HG02840 (cell line): ENCODE results near the gene RXRB.

Experiments used
- ATAC-seq: cut with Tn5 transposase; IDR thresholded peaks from one replicate; pipeline ENCODE4 v1.9.1; 2021; ENCODE audit warnings: mild to moderate bottlenecking, moderate library complexity, moderate number of reproducible peaks; ENCODE audit not compliant: unreplicated experiment, low FRiP score

Gene RXRB

DNA sequence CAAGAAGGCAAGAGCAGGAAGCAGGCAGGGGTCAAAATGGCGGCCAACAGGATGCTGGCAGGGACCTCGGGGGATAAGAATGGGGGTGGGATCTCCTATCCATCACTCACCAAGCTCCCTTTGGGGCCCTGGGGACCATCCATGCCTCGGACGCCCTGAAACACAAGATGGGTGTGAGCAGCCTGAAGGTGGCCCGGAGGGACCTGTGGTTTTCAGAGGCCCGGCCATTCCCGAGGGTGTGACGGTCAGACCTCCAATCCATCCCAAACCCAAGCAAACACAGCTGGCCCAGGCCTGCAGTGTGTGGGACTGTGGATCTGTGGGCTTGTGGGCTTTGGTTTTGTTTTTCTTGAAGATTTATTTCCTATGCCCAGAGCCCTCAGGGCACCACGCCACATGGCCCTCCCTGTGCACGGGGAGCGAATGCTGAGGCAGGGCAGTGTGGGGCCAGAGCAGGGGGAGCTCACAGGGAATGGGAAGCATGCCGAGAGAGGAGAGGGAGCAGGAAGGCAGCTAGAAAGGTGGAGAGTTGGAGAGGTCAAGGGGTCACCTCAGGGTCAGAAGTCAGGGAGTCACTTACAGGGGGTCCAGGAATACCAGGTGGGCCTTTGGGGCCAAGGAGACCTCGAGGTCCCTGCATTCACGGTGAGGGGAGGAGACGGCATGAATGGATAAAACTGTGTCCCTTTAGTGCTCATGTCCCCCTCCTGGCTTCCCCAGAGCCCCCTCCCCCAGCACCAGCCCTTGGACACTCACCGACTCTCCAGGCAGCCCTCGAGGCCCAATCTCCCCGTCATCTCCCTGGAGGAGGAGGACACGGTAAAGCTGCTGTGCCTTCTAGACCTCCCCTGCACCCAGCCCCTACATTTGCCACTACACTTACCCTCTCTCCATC lies 22.7 kb downstream of the RXRB start:
- ATAC-seq, result no peak

DNA sequence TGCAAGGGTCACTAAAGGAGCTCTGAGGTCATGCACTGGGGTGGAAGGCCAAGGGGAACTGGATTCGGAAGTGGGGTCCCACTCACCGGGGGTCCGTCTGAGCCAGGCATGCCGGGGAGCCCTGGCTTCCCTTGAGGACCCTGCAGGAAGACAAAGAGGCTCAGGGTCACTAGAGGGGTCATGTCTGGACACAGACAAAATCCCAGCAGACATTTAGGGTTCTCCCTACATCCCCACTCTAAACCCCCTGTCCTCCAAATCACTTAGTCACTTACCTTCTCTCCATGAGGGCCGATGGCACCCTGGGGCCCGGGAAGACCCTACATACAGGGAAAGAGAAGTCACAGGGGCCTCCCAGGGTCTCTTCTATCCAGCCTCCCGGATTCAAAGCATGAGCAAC lies 23.6 kb downstream of the RXRB start:
- ATAC-seq, result no peak

DNA sequence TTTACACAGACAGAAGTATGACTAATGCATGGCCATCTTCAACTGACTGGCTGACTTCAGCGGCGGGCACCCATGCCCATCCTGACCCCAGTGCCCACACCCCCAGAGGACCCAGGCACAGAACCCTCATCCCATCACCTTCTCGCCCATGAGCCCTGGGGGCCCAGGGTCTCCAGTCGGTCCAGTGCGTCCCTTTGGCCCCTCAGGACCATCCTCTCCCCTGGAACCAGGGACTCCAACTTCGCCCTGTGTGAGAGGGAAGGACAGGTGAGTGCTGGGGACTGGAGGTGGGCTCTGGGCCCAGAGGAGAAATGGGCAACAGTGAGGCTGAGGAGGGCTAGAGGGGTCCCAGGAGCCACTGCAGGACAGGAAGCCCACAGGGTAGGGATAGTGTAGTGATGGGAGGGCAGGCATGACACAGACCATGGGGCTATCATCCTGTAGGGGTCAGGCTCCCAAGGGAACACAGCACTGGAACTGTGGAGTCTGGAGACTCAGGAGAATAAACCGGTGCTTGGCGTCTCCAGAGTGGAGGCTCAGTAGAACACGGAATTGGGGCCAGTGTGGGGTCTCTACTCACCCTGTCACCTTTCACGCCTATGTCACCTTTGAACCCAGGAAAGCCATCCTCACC lies 24.9 kb downstream of the RXRB start:
- ATAC-seq, result no peak

DNA sequence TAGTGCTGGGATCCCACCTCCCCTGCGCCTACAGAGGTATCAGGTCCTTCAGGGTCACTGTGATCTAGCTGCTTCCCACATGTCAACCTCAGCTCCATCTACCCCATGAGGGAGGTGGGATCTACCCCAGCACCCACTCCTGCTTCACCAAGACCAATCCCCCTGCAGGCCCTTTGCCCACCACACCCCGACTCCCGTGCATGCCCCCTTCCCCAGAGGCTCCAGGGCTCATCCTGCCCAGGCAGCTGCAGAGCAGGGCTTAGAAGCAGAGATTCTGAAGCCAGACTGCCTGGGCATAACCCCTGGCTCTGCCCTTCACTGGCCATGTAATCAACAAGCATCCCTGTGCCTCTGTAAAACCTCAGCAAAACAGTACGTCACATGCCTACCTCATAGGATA lies 25.7 kb downstream of the RXRB start:
- no peak for ATAC-seq

DNA sequence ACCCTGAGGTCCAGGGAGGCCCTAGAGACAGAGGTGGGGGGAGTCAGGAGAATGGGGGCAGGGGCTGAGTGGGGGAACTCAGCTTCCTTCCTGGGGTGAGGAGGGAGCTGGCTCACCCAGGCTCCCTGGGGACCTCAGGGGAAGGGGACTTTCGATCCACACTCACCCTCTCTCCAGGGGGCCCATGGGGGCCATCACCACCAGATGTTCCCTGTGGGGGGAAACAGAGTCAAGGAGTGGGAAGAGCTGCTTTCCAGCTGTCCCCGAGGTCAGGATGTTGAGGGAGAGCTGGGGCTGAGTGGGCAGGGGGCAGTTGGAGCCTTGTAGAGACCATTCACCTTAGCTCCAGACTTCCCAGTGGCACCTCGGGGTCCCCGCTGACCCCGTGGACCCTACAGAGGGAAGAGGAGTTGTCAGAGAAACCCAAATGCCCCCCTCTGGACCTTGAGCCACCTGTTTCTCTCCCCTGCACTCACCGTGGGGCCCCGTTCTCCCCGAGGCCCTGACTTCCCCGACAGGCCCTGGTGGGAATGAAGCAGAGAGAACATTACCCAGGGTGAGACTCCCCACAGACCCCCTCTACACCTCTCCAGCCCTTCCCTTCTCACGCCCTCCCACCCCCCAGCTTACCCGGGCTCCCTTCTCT lies 26.8 kb downstream of the RXRB start:
- ATAC-seq, result no peak

DNA sequence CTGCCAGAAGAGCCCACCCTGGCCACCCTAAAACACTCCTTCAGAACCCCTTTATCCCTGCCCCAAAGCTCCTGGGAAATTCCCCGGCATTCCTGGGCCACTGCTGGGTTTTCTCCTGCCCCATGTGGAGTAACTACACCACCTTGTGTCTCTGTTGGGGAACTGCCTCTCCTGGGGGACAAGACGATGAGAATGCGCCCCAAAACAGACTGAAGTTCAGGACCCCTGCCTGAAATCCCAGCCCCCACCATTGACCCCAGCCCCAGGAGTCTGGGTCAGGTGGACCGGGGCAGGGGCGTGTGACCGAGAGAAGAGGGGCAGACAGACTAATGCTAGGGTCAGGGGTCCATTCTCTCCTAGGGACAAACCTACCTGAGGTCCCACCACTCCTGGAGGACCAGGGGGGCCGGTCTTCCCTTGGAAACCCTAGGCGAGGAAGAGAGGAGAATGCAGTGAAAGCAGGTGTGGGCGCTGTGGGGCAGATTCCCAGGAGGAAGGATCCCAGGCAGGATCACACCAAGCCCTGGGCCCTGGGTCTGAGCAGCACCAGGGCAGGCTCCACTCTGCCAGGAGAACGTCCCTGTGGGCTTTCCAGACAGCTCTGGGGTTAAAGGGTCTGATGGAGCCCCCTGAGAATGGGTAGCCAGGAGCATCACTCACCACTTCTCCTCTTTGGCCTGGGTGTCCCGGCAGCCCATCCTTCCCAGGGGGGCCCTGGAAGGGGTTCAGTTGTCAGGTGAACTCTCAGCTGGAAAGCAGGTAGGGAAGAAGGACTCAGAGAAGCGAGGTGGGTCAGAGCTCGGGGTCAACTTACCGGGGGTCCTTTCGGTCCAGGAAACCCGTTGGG lies 27.6 kb downstream of the RXRB start:
- no peak for ATAC-seq

DNA sequence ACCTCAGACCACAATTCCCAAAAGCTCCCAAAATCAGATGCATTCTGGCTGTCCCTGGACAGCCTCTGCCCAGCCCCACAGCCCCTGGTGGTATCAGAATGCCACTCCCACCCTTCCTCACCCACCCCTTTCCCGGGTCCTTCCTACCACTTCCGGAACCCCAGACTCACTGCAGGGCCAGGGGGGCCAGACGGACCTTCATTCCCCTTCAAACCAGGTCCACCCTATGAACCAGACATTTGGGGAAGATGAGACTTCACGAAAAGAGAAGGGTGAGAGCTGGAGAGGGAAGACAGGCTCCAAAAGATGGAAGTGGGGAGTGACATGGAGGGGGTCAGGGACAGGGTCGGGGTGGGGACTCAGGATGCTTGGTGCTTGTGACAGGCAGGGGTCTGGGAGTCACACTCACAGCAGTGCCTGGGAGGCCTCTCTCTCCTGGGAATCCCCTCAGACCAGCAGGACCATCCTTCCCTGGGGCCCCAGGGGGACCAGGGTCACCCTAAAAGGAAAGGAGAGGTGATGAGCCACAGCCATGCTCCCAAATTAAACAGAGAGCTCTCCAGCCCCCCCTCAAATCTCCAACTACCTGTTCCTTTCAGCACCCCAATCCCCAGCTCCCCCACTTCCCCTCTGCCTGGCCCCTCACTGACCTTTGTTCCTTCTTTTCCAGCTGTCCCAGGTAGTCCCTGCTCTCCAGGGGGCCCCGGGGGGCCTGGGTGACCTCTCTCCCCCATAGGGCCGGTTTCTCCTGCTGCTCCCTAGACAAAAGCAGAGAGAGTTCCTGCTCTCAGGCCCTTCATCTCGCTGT lies 28.4 kb downstream of the RXRB start:
- no peak for ATAC-seq

DNA sequence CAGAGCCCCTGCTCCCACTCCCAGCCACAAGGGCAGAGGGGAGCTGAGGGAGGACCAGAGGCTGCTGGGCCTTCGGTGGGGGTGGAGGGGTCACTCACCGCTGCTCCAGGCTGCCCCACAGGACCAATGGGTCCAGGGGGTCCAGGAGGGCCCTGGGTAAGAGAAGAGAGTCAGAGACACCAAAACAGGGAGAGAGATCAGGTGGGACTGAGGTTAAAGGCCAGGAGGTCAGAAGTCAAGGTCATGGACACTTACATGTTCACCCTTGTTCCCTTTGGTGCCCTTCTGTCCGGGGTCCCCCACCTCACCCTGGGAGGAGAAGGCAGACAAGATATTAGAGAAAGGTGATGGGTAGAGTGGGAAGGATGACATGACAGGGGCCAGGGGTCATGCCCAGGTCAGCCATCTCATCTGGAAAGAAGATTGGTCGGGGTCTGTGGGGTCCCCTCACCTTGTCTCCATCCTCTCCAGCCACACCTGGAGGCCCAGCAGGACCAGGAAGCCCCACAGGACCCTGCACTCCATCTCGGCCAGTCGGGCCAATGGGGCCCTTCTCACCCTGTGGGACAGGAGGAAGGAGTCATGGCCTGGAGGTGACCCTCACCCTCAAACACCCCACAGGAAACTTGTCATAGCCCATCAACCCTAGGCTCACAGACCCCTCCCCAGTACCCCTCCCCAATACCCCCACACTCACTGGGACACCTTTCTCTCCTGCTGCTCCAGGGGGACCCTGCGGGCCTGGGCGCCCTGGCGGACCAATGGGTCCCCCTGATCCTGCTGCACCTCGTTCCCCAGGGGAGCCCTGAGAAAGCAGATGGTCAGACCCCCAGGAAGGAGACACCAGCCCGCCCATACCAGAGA lies 29.2 kb downstream of the RXRB start:
- no peak for ATAC-seq

DNA sequence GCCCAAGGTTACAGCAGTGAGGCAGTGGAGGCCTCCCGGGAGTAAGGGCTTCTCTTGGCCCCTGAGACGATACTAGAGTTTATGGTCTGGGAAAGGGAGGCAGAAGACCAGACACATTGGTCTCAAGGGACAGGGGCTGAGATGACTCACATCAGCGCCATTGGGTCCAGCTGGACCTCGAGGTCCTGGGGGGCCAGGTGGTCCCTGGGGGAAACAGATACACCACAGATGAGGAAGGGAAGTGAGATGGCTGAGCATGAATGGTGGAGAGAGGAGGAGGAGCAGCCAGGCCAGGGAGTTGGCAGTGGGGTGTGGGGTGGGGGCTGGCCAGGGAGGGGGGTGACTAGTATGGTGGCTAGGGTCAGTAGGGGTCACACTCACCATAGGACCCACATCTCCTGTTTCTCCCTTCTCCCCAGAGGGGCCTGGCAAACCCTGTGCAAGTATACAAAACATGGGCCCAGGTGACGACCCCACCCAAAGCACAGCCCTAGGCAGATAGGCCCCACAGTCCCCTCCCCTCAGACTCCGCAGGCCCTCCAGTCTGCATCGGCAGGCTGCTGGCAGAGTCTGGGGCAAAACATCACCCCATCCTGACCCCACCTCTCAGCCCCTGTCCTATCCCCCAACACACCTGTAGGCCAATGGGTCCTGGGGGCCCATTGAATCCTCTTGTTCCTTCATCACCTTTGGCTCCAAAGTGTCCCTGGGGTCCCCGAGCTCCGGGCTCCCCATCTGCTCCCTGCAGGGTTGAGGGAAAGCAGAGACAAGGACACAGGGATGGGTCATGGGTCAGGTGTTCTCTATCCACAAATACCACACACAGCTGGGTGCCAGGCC lies 30.1 kb downstream of the RXRB start:
- ATAC-seq, result no peak

DNA sequence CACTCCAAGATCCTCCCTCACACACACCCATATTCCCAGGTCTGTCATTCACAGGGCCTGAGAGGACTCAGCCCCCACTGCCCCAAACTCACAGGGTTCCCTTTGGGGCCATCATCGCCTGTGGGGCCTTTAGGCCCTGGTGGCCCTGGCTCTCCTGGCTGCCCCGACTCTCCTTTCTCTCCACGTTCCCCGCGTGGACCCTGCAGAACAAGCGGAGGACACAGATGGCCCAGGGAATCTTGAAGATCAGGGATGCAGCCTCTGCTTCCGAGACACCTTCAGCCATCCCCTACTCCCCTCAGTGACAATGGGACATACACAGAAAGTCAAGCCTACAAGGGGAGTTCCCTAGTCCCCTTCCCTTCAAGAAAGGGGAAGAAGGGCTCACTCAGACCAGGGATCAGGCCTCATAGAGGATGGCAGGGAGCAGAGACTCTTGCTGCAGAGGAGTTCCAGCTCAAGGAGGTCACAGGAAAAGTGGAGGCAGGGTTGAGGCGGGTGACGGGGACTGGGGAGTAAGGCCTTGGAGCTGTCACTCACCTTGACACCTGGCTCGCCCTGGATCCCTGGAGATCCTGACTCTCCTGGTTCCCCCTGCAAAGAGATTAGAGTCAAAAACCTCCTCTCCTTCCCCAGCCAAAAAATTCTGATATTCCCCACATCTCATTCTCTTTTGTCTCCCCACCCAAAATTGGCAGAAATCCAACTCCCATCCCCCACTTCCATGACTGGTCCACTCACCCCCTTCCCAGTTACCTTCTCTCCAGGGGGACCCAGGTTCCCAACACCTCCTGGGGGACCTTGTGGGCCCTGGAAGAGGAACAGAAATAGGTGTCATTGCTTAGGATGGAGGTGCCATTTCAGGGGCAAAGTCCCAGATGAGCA lies 30.9 kb downstream of the RXRB start:
- ATAC-seq, result no peak

DNA sequence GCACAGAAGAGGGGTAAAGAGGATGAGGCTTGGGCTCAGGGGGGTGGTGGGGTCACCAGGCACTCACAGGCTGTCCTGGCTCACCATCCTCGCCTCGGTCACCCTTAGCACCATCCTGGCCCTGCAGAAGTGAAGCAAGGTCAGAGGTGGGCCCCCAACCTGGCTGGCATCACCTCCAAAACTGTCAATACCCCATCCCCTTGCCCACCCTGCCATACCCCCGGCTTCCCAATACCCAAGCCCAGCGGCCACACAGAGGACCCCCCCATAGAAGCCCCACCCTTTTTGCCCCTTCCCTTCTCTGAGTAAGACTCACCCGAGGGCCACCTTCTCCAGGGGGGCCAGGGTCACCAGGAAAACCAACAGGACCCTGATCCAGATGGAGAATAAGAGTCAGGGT lies 31.8 kb downstream of the RXRB start:
- ATAC-seq, result no peak

DNA sequence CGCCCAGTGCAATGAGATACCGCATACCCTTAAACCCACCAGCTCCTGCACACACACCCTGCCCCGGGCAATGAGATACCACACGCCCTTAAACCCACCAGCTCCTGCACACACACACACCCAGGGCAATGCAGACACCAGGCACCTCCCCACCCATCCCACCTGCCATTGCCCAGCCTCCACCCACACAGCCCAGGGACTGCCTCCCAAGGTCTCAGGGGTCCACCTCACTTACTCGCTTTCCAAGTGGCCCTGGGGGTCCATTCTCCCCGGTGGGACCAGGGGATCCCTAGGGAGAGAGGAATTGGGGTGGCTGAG lies 32.2 kb downstream of the RXRB start:
- no peak for ATAC-seq

DNA sequence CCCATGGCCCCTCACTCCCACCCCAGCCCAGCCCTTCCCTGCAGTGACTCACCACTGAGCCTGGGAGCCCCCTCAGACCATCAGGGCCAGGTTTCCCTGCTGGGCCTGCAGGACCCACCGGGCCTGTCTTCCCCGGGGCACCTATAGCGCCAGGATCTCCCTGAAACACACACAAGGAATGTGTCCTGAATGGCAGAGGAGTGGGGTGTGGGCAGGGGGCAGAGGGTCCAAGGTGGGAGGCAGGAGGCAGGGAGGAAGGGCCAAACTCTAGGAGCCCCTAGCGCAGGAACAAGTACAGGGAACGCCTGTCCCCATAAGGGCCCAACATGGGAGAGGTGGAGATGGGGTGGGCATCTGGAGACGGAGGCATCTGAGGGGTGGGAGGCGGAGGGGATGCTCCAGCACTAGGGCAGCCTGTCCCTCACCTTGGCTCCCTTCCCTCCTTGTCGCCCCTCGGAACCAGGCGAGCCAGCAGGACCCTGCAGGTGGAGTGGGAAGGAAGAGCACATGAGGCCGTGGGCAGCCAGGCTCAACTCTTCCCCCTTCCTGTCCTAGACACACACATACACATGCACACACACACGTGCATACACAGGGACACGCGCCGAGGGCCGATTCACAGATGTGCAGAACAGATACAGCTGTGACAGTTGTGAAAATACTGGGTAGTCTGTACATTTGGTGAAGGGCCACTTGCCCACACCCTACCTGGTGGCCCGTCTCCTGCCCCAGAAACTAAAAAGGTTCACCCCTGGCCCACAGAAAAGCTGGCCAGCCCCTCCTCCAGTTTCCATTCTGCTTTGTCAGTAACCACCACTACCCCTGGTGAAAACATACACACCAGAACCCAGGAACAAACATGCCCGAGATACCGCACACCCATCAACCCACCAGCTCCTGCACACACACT lies 32.8 kb downstream of the RXRB start:
- no peak for ATAC-seq

DNA sequence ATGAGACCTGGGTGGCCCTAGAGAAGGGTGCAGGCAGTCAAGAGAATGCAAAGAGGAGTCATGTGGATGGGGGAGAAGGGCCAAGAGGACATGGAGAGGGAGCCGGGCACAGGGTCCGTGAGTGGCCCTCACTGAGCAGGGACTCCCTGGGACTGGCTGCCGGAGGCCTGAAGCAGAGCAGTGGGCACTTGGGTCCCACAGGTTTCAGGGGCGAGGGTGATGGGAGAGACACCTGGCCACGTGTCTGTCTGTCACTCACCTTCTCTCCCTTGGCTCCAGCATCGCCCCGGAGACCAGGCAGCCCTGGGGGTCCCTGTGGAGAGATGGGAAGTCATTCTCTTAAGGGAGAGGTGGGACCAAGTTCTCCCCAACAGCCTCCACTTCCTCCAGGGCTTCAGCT lies 33.7 kb downstream of the RXRB start:
- no peak for ATAC-seq

DNA sequence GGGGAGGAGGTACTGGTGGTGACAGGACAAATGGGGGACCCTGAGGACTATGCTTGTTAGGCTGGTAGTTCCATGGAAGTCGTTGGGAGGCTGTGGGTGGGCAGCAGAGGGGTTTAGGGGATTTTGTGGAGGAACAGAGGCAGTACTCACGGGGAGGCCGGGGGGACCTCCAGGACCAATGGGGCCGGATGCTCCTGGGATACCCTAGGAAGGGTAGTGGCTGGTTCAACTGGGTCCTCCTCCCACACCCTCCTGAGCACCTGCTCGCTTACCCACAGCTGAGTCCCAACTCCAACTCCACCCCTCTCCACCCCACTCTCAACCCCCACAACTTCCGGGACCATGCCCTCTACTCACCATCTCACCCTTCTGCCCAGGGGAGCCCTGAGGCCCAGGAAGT lies 34.1 kb downstream of the RXRB start:
- no peak for ATAC-seq

DNA sequence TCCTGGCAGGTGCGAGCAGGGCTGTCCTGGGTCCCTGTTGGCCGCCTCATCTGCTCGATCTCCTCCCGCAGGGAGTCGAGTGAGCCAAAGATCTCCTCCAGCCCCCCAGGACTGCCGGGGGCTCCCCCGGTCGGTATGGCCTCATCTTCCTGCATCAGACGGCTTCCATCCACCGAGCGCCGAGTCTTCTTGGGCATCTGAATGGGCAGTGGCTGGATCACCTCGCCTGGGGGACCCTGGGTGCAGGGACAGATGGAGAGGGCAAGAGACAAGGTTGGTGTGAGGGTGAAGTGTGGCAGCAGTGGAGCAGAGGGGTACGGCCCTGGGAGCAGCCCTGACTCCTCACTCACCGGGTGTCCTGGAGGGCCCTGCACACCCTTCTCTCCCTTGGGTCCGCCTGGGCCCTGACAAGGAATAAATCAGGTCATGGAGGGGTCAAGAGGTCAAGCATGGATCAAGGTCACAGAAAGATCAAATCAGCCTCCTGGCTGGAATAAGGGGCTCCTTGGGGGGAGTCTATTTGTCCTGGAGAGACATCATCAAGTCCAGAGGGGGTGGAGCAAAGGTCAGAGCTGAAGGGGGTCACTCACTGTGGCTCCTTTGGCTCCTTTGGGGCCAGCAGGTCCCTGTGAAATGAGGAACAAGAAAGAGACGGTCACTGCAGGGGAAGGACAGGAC lies 34.7 kb downstream of the RXRB start:
- no peak for ATAC-seq
